Neural cell (in vitro differentiated cells): ENCODE results near the gene C2CD2. TPM values are rescaled to one million over a fixed set of nuclear protein-coding genes. Genes with fewer than 3 reads are reported as not detected.

Source experiments
- H2AFZ ChIP-seq: fragments of 200-600, 300-800 bp; sonication (generic), shearing (Covaris generic); 2 replicates; pipeline ENCODE4 v1.6.0; 2014; ENCODE audit warnings: low read depth, mild to moderate bottlenecking, antibody characterized with exemption, low read length, moderate library complexity
- H3F3A ChIP-seq: fragments of 200-600 bp; shearing (Covaris generic); 2 replicates; pipeline ENCODE4 v1.6.1; 2016; ENCODE audit warnings: mild to moderate bottlenecking, moderate library complexity, mixed read lengths, antibody characterized with exemption, low read length; ENCODE audit not compliant: insufficient read depth, poor library complexity, severe bottlenecking
- H3K27ac ChIP-seq: fragments of 200-600, 300-800 bp; sonication (generic), shearing (Covaris generic); 2 replicates; pipeline ENCODE4 v1.5.1; 2014; ENCODE audit warnings: mild to moderate bottlenecking, low read length, moderate library complexity
- H3K27me3 ChIP-seq: fragments of 300-800, 200-600 bp; sonication (generic), shearing (Covaris generic); 2 replicates; pipeline ENCODE4 v1.6.0; 2014; ENCODE audit warnings: mild to moderate bottlenecking, low read depth, low read length, moderate library complexity; ENCODE audit not compliant: insufficient read depth
- H3K36me3 ChIP-seq: fragments of 300-800, 200-600 bp; sonication (generic), shearing (Covaris generic); 2 replicates; pipeline ENCODE4 v1.5.1; 2014; ENCODE audit warnings: mild to moderate bottlenecking, antibody characterized with exemption, low read length, moderate library complexity; ENCODE audit not compliant: insufficient read depth
- H3K4me2 ChIP-seq: fragments of 300-800, 200-600 bp; sonication (generic), shearing (Covaris generic); 2 replicates; pipeline ENCODE4 v1.6.0; 2014; ENCODE audit warnings: mild to moderate bottlenecking, low read length
- H3K4me3 ChIP-seq: fragments of 300-800, 200-600 bp; sonication (generic), shearing (Covaris generic); 2 replicates; pipeline ENCODE4 v1.5.1; 2014; ENCODE audit warnings: mild to moderate bottlenecking, low read length, moderate library complexity
- H3K79me2 ChIP-seq: fragments of 200-600 bp; shearing (Covaris generic); replicated peaks from 2 replicates; pipeline ENCODE4 v1.6.0; 2014; ENCODE audit warnings: mild to moderate bottlenecking, low read length, moderate library complexity; ENCODE audit not compliant: insufficient read depth
- H3K9ac ChIP-seq: fragments of 300-800, 200-600 bp; sonication (generic), shearing (Covaris generic); 2 replicates; pipeline ENCODE4 v1.6.1; 2016; ENCODE audit warnings: mild to moderate bottlenecking, low read length, mixed read lengths
- H3K9me2 ChIP-seq: fragments of 200-600 bp; shearing (Covaris generic); 2 replicates; pipeline ENCODE4 v1.6.1; 2016; ENCODE audit warnings: mild to moderate bottlenecking, low read length, mixed read lengths; ENCODE audit not compliant: insufficient read depth
- H3K9me3 ChIP-seq: fragments of 200-600, 300-800 bp; sonication (generic), shearing (Covaris generic); 2 replicates; pipeline ENCODE4 v1.6.1; 2016; ENCODE audit warnings: mild to moderate bottlenecking, mixed run types, low read length, moderate library complexity, mixed read lengths
- H4K20me1 ChIP-seq: fragments of 200-600 bp; shearing (Covaris generic); 2 replicates; pipeline ENCODE4 v1.6.1; 2016; ENCODE audit warnings: mild to moderate bottlenecking, mixed run types; ENCODE audit not compliant: insufficient read depth
- CTCF ChIP-seq: fragments of 450-650 bp; IDR thresholded peaks from 2 replicates; pipeline ENCODE4 v1.5.1; 2014; ENCODE audit warnings: antibody characterized with exemption, mild to moderate bottlenecking, moderate library complexity; ENCODE audit not compliant: poor library complexity, severe bottlenecking
- EP300 ChIP-seq: fragments of 450-650 bp; conservative IDR thresholded peaks from 2 replicates; pipeline ENCODE4 v1.6.1; 2014; ENCODE audit warnings: antibody characterized with exemption, mild to moderate bottlenecking, moderate library complexity; ENCODE audit not compliant: poor library complexity, severe bottlenecking
- EZH2 ChIP-seq: fragments of 200-600, 300-800 bp; shearing (Covaris generic), sonication (generic); IDR thresholded peaks from 2 replicates; pipeline ENCODE4 v1.6.1; 2014; ENCODE audit warnings: antibody characterized with exemption, low read length, borderline replicate concordance, mild to moderate bottlenecking; ENCODE audit not compliant: insufficient read depth, poor library complexity, severe bottlenecking
- MXI1 ChIP-seq: fragments of 450-650 bp; conservative IDR thresholded peaks from 2 replicates; pipeline ENCODE4 v1.6.1; 2014; ENCODE audit warnings: antibody characterized with exemption, mild to moderate bottlenecking; ENCODE audit not compliant: poor library complexity, severe bottlenecking
- POLR2AphosphoS5 ChIP-seq: IDR thresholded peaks from 2 replicates; pipeline ENCODE4 v1.6.1; 2012
- RAD21 ChIP-seq: fragments of 450-650 bp; conservative IDR thresholded peaks from 2 replicates; pipeline ENCODE4 v1.6.1; 2014; ENCODE audit warnings: antibody characterized with exemption, mild to moderate bottlenecking, moderate library complexity
- REST ChIP-seq: IDR thresholded peaks from 2 replicates; pipeline ENCODE4 v1.6.1; 2012; ENCODE audit warnings: borderline replicate concordance
- SMC3 ChIP-seq: fragments of 450-650 bp; conservative IDR thresholded peaks from 2 replicates; pipeline ENCODE4 v1.6.1; 2014; ENCODE audit warnings: antibody characterized with exemption, mild to moderate bottlenecking, moderate library complexity; ENCODE audit not compliant: poor library complexity
- TAF1 ChIP-seq: IDR thresholded peaks from 2 replicates; pipeline ENCODE4 v1.6.1; 2012; ENCODE audit warnings: low read depth
- polyA plus RNA-seq: library from polyadenylated mRNA; depleted of rRNA; stranded (reverse); fragments of >200 nt; gene quantifications from 2 replicates; pipeline ENCODE4 v1.2.3, GENCODE V29; 2014

Gene C2CD2
- polyA plus RNA-seq, 1 donor from 2014 or later: 0.88 TPM

- no peak overlapping the region for H3K4me3 ChIP-seq
- TF ChIP-seq EP300 (no peak), SMC3 (no peak), TAF1 (no peak), EZH2 (no peak), REST (no peak), RAD21 (no peak), MXI1 (no peak), POLR2AphosphoS5 (no peak), CTCF (no peak)
- no peaks in the 10 kb centered on the region for H3K79me2 ChIP-seq
- H3K9me3 ChIP-seq: no peaks in the 10 kb centered on the region
- H3K36me3 ChIP-seq: no peaks in the 10 kb centered on the region
- no peaks in the 10 kb centered on the region for H3K27me3 ChIP-seq
- no peaks in the 10 kb centered on the region for H4K20me1 ChIP-seq
- H2AFZ ChIP-seq: no peak overlapping the region
- H3K9ac ChIP-seq: no peak overlapping the region
- H3K9me2 ChIP-seq: no peaks in the 10 kb centered on the region
- no peak overlapping the region for H3K4me2 ChIP-seq
- peak overlapping the region; percentile 8 for H3K27ac ChIP-seq
- H3F3A ChIP-seq: no peaks in the 10 kb centered on the region
Measured at GRCh38 chr21:41918561-41919358, 35.1 kb downstream of the C2CD2 start.

- no peaks in the 10 kb centered on the region for H3K27me3 ChIP-seq
- no peaks in the 10 kb centered on the region for H3K9me3 ChIP-seq
- H3K4me3 ChIP-seq: no peak overlapping the region
- H4K20me1 ChIP-seq: no peaks in the 10 kb centered on the region
- H2AFZ ChIP-seq: no peak overlapping the region
- no peaks in the 10 kb centered on the region for H3F3A ChIP-seq
- no peaks in the 10 kb centered on the region for H3K9me2 ChIP-seq
- H3K27ac ChIP-seq: no peak overlapping the region
- H3K36me3 ChIP-seq: no peaks in the 10 kb centered on the region
- TF ChIP-seq MXI1: no peak
- TF ChIP-seq SMC3: no peak
- no peak for TF ChIP-seq POLR2AphosphoS5
- no peak for TF ChIP-seq RAD21
- no peak for TF ChIP-seq CTCF
- TF ChIP-seq TAF1: no peak
- TF ChIP-seq REST: no peak
- TF ChIP-seq EP300: no peak
- no peak for TF ChIP-seq EZH2
- H3K9ac ChIP-seq: no peak overlapping the region
- no peak overlapping the region for H3K4me2 ChIP-seq
- no peaks in the 10 kb centered on the region for H3K79me2 ChIP-seq
Measured at GRCh38 chr21:41917531-41917930, 36.3 kb downstream of the C2CD2 start.
